Keratinocyte (primary cell): Measurements from ENCODE around the gene SGMS2. TPM values are rescaled to one million over a fixed set of nuclear protein-coding genes. Genes with fewer than 3 reads are reported as not detected.
A peak's percentile ranks its signal among the peaks of the same experiment; 100 is the strongest.

Source experiments
- DNase-seq: peaks from one replicate; pipeline ENCODE4 v3.0.0-alpha.2; 2011; ENCODE audit warnings: low read depth, missing footprints, low spot score
- FAIRE-seq: peaks from 2 replicates; lab custom pipeline; 2011; peaks lifted over from hg19 to GRCh38; lab: Jason Lieb, UNC
- H2AFZ ChIP-seq: 2 replicates; pipeline ENCODE4 v1.6.0; 2012; ENCODE audit warnings: low read length, control low read depth, inconsistent platforms; ENCODE audit not compliant: control insufficient read depth
- H3K27ac ChIP-seq: 2 replicates; pipeline ENCODE4 v1.5.1; 2011; ENCODE audit warnings: low read length; ENCODE audit not compliant: control insufficient read depth, insufficient read depth
- H3K27me3 ChIP-seq: 3 replicates; pipeline ENCODE4 v1.6.0; 2011; ENCODE audit warnings: low read length; ENCODE audit not compliant: control insufficient read depth, insufficient read depth; ENCODE audit errors: extremely low read depth
- H3K36me3 ChIP-seq, 2 experiments: 2 replicates in 1 of 2; 3 replicates in 1 of 2; pipeline ENCODE4 v1.5.1; 2011; ENCODE audit warnings: low read length in 2 of 2, mild to moderate bottlenecking in 1 of 2; ENCODE audit not compliant: control insufficient read depth in 2 of 2, insufficient read depth in 2 of 2; ENCODE audit errors: extremely low read depth in 1 of 2
- H3K4me1 ChIP-seq: 3 replicates; pipeline ENCODE4 v1.5.1; 2011; ENCODE audit warnings: low read length; ENCODE audit not compliant: control insufficient read depth, insufficient read depth; ENCODE audit errors: extremely low read depth
- H3K4me2 ChIP-seq: 3 replicates; pipeline ENCODE4 v1.6.0; 2011; ENCODE audit warnings: low read depth, low read length; ENCODE audit not compliant: control insufficient read depth, insufficient read depth; ENCODE audit errors: extremely low read depth
- H3K4me3 ChIP-seq, 3 experiments: fragments of 200-600 bp in 1 of 3; sonication (generic) in 1 of 3; 2 replicates in 2 of 3; 3 replicates in 1 of 3; pipeline ENCODE4 v1.5.1; 2011 to 2016; ENCODE audit warnings: low read length in 3 of 3, mild to moderate bottlenecking in 3 of 3, control low read depth in 2 of 3, inconsistent platforms in 1 of 3, low read depth in 1 of 3, mixed read lengths in 1 of 3, mixed run types in 1 of 3, moderate library complexity in 1 of 3; ENCODE audit not compliant: control insufficient read depth in 2 of 3, insufficient read depth in 2 of 3; ENCODE audit errors: extremely low read depth in 1 of 3
- H3K79me2 ChIP-seq: 2 replicates; pipeline ENCODE4 v1.6.0; 2012; ENCODE audit warnings: low read length; ENCODE audit not compliant: control insufficient read depth, insufficient read depth
- H3K9ac ChIP-seq: 3 replicates; pipeline ENCODE4 v1.6.0; 2011; ENCODE audit warnings: low read length; ENCODE audit not compliant: control insufficient read depth, insufficient read depth; ENCODE audit errors: extremely low read depth
- H3K9me1 ChIP-seq: 3 replicates; pipeline ENCODE4 v1.6.0; 2011; ENCODE audit warnings: low read length; ENCODE audit not compliant: control insufficient read depth, insufficient read depth; ENCODE audit errors: extremely low read depth
- H3K9me3 ChIP-seq: 2 replicates; pipeline ENCODE4 v1.5.1; 2012; ENCODE audit warnings: low read depth, low read length; ENCODE audit not compliant: control insufficient read depth
- H4K20me1 ChIP-seq: 3 replicates; pipeline ENCODE4 v1.6.0; 2011; ENCODE audit warnings: low read length; ENCODE audit not compliant: control insufficient read depth, insufficient read depth; ENCODE audit errors: extremely low read depth
- CTCF ChIP-seq, 3 experiments: IDR thresholded peaks in 1 of 3; conservative IDR thresholded peaks in 1 of 3; optimal IDR thresholded peaks in 1 of 3; 2 replicates in 2 of 3; 3 replicates in 1 of 3; pipeline versions ENCODE3 to v1.5.1; 2011; ENCODE audit warnings: low read length in 3 of 3, mild to moderate bottlenecking in 3 of 3, moderate library complexity in 2 of 3, control low read depth in 1 of 3, inconsistent platforms in 1 of 3; ENCODE audit not compliant: insufficient read depth in 2 of 3; ENCODE audit errors: extremely low read depth in 1 of 3
- EZH2 ChIP-seq: IDR thresholded peaks from one replicate; pipeline ENCODE4 v1.6.1; 2012; ENCODE audit warnings: inconsistent platforms, mild to moderate bottlenecking, low read length, moderate library complexity
- dilution Hi-C: fragments of 300-500 bp; cut with MboI; formaldehyde crosslinking; loops from one replicate; pipeline ENCODE4 v1.7.0; 2020; ENCODE audit warnings: low sequenced_read_pairs; ENCODE audit not compliant: extremely low pct_ligation_motif_present
- polyA plus RNA-seq, 5 experiments: library from polyadenylated mRNA; depleted of rRNA in 3 of 5; stranded (reverse) in 3 of 5; stranded (forward) in 1 of 5; unstranded in 1 of 5; fragments of >200 nt; gene quantifications; 1 replicate in 1 of 5; 2 replicates in 3 of 5; 3 replicates in 1 of 5; pipeline versions ENCODE4 v1.2.1 to v1.2.3, GENCODE V29; 2011 to 2012; ENCODE audit warnings: missing spikeins in 2 of 5, low read depth in 1 of 5, low replicate concordance in 1 of 5

SGMS2 gene
- polyA plus RNA-seq, 1 donor (not counting 4 experiments of a cell fraction or from before 2014, with no cell fraction given) = 38.5 TPM

GRCh38 chr4:107826421-107826980 is 1.8 kb downstream of the SGMS2 start:
- Histone ChIP-seq H3K4me1 (peaks cover 28% of the 10 kb centered on the region), H2AFZ (no peak overlapping the region), H3K4me3 (peak overlapping the region; percentile 75 to 91 (median 87)), H3K27ac (peak overlapping the region; percentile 92), H3K4me2 (peak overlapping the region; percentile 95), H4K20me1 (no peaks in the 10 kb centered on the region), H3K9ac (peak overlapping the region; percentile 95), H3K9me1 (no peaks in the 10 kb centered on the region), H3K9me3 (no peaks in the 10 kb centered on the region), H3K27me3 (no peaks in the 10 kb centered on the region), H3K36me3 (peaks cover 0 to 3% of the 10 kb centered on the region in 2 experiments), H3K79me2 (peaks cover 48% of the 10 kb centered on the region)
- dilution Hi-C loops = no loop called here
- DNase-seq = no peak
- FAIRE-seq = peak; percentile 63
- no peak for TF ChIP-seq CTCF (optimal IDR thresholded peaks at IDR 0.05 in 1 of 3, IDR thresholded peaks at IDR 0.05 in 1 of 3, conservative IDR thresholded peaks at IDR 0.05 in 1 of 3; ENCODE audit: extremely low read depth in 1 of 3, insufficient read depth in 2 of 3, low read length in 3 of 3)
- no peak for TF ChIP-seq EZH2

GRCh38 chr4:107828315-107829090 is 3.8 kb downstream of the SGMS2 start:
- peaks cover 4% of the 10 kb centered on the region for H4K20me1 ChIP-seq
- H3K36me3 ChIP-seq = peaks cover 0 to 3% of the 10 kb centered on the region in 2 experiments
- peaks cover 65% of the 10 kb centered on the region for H3K79me2 ChIP-seq
- DNase-seq (no peak), FAIRE-seq (no peak)
- H3K9me1 ChIP-seq = no peaks in the 10 kb centered on the region
- dilution Hi-C loops = no loop called here
- H3K27me3 ChIP-seq = no peaks in the 10 kb centered on the region
- no peak overlapping the region for H3K4me3 ChIP-seq
- H3K9ac ChIP-seq = no peak overlapping the region
- H3K4me2 ChIP-seq = peak overlapping the region; percentile 17
- H3K4me1 ChIP-seq = peaks cover 28% of the 10 kb centered on the region
- no peak for TF ChIP-seq EZH2
- TF ChIP-seq CTCF (optimal IDR thresholded peaks at IDR 0.05 in 1 of 3, IDR thresholded peaks at IDR 0.05 in 1 of 3, conservative IDR thresholded peaks at IDR 0.05 in 1 of 3; ENCODE audit: extremely low read depth in 1 of 3, insufficient read depth in 2 of 3, low read length in 3 of 3) = no peak
- no peak overlapping the region for H2AFZ ChIP-seq
- H3K27ac ChIP-seq = peak overlapping the region; percentile 30
- H3K9me3 ChIP-seq = no peaks in the 10 kb centered on the region
